Fibroblast of skin of left biceps (primary cell): Measurements from ENCODE around the gene GNAS.
"Not testable (repeated sequence)": the region's sequence is repeated elsewhere in the genome, so short reads cannot be mapped to it uniquely, and the experiment has no call there.

ENCODE experiments used
- DNase-seq, 2 experiments: peaks; one replicate each; pipeline ENCODE4 v3.0.0-alpha.2; 2013; ENCODE audit warnings: low read depth in 2 of 2

The GNAS gene

GRCh38 chr20:58828136-58828535, 24.4 kb upstream of the GNAS start:
- DNase-seq = no peak

GRCh38 chr20:58828804-58829203, 23.7 kb upstream of the GNAS start:
- DNase-seq = not testable (repeated sequence)

GRCh38 chr20:58829531-58829941, 23.0 kb upstream of the GNAS start:
- no peak for DNase-seq

GRCh38 chr20:58832457-58832856, 20.1 kb upstream of the GNAS start:
- DNase-seq = no peak

- DNase-seq = no peak
Observed at GRCh38 chr20:58833921-58834320, 18.6 kb upstream of the GNAS start.

GRCh38 chr20:58835231-58835630, 17.3 kb upstream of the GNAS start:
- no peak for DNase-seq

GRCh38 chr20:58836616-58837204, 15.8 kb upstream of the GNAS start:
- DNase-seq = no peak

- DNase-seq = no peak
Observed at GRCh38 chr20:58837717-58838116, 14.8 kb upstream of the GNAS start.

GRCh38 chr20:58838174-58838573, 14.3 kb upstream of the GNAS start:
- DNase-seq = no peak

GRCh38 chr20:58839474-58839874, 13.0 kb upstream of the GNAS start:
- no peak for DNase-seq

- no peak for DNase-seq
Observed at GRCh38 chr20:58839991-58840747, 12.3 kb upstream of the GNAS start.

GRCh38 chr20:58840816-58841538, 11.5 kb upstream of the GNAS start:
- no peak for DNase-seq

GRCh38 chr20:58841539-58842264, 10.8 kb upstream of the GNAS start:
- DNase-seq = no peak

GRCh38 chr20:58842276-58842675, 10.2 kb upstream of the GNAS start:
- no peak for DNase-seq

- DNase-seq = no peak
Observed at GRCh38 chr20:58843128-58843556, 9.4 kb upstream of the GNAS start.

- DNase-seq = no peak
Observed at GRCh38 chr20:58845706-58846105, 6.8 kb upstream of the GNAS start.

- DNase-seq = no peak
Observed at GRCh38 chr20:58847463-58847862, 5.1 kb upstream of the GNAS start.

GRCh38 chr20:58850693-58851174, 1.8 kb upstream of the GNAS start, which contains the start of gene GNAS-AS1:
Gene GNAS-AS1, minus strand, starts transcription at chr20:58850902.
- peak; percentile 84 to 86 for DNase-seq

- no peak for DNase-seq
Observed at GRCh38 chr20:58851221-58851968, 1.1 kb upstream of the GNAS start.

- no peak for DNase-seq
Observed at GRCh38 chr20:58851969-58852458, 502 bp upstream of the GNAS start.

GRCh38 chr20:58853466-58853865, 950 bp downstream of the GNAS start:
- no peak for DNase-seq
